ENCODE data around the gene ANKRD12. TPM values are rescaled to one million over a fixed set of nuclear protein-coding genes. Genes with fewer than 3 reads are reported as not detected.

Gene ANKRD12
- total and polyA plus RNA-seq, 2 donors (not counting 1 experiment from before 2014, with no cell fraction given), result 8.0 to 183 TPM

DNA sequence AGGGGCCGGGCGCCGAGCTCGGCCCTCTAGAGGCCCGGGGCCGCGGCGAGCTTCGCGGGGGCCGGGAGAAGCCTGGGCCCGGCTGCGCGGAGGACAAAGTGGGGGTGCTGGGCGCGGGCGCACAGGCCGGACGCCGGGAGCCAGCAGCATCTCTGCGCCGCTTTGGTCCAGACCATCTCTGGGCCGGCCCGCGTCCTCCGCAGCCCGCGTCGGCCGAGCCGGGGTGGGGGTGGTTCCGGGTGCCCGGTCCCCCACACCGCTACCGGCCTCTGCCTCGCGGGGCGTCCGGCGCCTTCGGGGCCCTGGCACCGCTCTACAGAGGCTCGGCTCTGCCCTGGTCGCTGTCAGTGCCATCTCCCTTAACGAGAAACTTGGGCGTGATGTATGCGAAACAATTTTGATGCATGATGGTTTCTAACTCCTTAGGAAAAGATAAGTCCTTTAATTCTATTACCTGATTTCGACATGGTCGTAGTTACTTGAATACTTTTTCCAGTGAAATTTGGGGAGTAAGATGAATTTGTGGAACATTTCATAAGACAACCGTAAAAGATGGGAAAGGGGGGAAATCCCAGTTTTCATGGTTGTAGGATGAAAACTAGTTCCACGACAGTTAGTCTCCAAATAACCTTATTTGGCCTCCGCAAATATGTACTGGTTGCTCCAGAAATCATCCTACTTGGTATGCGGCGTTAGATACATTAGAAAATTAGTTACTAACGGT is 198.6 kb downstream of the ANKRD12 start:
- peaks cover 3% of the 10 kb centered on the region for H3K27me3 Mint-ChIP-seq
- H4K20me1 ChIP-seq (ENCODE audit: control insufficient read depth, insufficient read depth, low read length, poor library complexity, severe bottlenecking), result no peaks in the 10 kb centered on the region
- under 1% methylated on average over 42 of the region's 55 CpGs for WGBS (ENCODE audit: insufficient coverage)
- peaks cover 6 to 19% of the 10 kb centered on the region in 2 donors for H3K4me1 ChIP-seq (ENCODE audit: control insufficient read depth in 2 of 2, insufficient read depth in 2 of 2, low read length in 2 of 2)
- DNase-seq (no peak), ATAC-seq (ENCODE audit: low read depth) (peak; percentile 28)
- no peaks in the 10 kb centered on the region for H3K36me3 ChIP-seq (replicated peaks in 1 of 2; ENCODE audit: control extremely low read depth in 1 of 2, control insufficient read depth in 1 of 2, extremely low read depth in 1 of 2, insufficient read depth in 2 of 2, low read length in 1 of 2)
- TF ChIP-seq EZH2 (IDR thresholded peaks at IDR 0.05; ENCODE audit: borderline replicate concordance, insufficient read depth, low read depth, low read length, poor library complexity, severe bottlenecking), result no peak
- TF ChIP-seq, protein P1, sequence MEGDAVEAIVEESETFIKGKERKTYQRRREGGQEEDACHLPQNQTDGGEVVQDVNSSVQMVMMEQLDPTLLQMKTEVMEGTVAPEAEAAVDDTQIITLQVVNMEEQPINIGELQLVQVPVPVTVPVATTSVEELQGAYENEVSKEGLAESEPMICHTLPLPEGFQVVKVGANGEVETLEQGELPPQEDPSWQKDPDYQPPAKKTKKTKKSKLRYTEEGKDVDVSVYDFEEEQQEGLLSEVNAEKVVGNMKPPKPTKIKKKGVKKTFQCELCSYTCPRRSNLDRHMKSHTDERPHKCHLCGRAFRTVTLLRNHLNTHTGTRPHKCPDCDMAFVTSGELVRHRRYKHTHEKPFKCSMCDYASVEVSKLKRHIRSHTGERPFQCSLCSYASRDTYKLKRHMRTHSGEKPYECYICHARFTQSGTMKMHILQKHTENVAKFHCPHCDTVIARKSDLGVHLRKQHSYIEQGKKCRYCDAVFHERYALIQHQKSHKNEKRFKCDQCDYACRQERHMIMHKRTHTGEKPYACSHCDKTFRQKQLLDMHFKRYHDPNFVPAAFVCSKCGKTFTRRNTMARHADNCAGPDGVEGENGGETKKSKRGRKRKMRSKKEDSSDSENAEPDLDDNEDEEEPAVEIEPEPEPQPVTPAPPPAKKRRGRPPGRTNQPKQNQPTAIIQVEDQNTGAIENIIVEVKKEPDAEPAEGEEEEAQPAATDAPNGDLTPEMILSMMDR (IDR thresholded peaks at IDR 0.05), result peak; percentile 15
- peak overlapping the region; percentile 81 for H3K9ac ChIP-seq (ENCODE audit: low read length)
- peak overlapping the region; percentile 98 for H3K4me2 ChIP-seq (replicated peaks; ENCODE audit: low read depth, low read length, poor library complexity, severe bottlenecking)
- peaks cover 0 to 2% (median 0%) of the 10 kb centered on the region in 4 experiments for H3K27me3 ChIP-seq (replicated peaks in 1 of 4; ENCODE audit: control extremely low read depth in 1 of 4, control insufficient read depth in 3 of 4, insufficient read depth in 4 of 4, low read length in 3 of 4)
- H3K4me3 ChIP-seq (ENCODE audit: control extremely low read depth in 1 of 5, extremely low read depth in 1 of 5, insufficient read depth in 1 of 5, low read depth in 2 of 5, low read length in 4 of 5), result peak overlapping the region; percentile 43 to 88 (median 65)
- POLR2A ChIA-PET, result interaction anchor here (1.8 kb wide), 1 partner anchor 198 kb away, joined by 5 read pairs; the partner anchor contains the start of gene ANKRD12
- peak overlapping the region in 1 of 2 donors; percentile 65 for H3K27ac ChIP-seq (ENCODE audit: low read length in 2 of 2)
- peaks cover 20% of the 10 kb centered on the region for H3K4me1 Mint-ChIP-seq
- H2AFZ ChIP-seq (ENCODE audit: insufficient read depth, low read depth, low read length, poor library complexity, severe bottlenecking), result peak overlapping the region; percentile 98
- H3K9me3 Mint-ChIP-seq (ENCODE audit: insufficient read depth), result no peaks in the 10 kb centered on the region
- intact Hi-C loops (cut with micrococcal nuclease), result loop anchor here (1.0 to 5.0 kb wide), 6 partner anchors 140 to 733 kb away; partner anchors contain the start of genes ANKRD12, MTCL1 and RALBP1
- CTCF ChIA-PET, result interaction anchor here (1.0 to 1.2 kb wide), 3 partner anchors 140 to 261 kb away, joined by 3 to 5 read pairs (median 3); partner anchors contain the start of gene RALBP1
- peaks cover 0 to 11% (median 0%) of the 10 kb centered on the region in 3 donors for H3K9me3 ChIP-seq (ENCODE audit: control extremely low read depth in 1 of 3, control insufficient read depth in 2 of 3, insufficient read depth in 1 of 3, low read length in 2 of 3)
- H3K79me2 ChIP-seq (ENCODE audit: control insufficient read depth, insufficient read depth, low read length), result no peaks in the 10 kb centered on the region
- H3K27ac Mint-ChIP-seq, result peak overlapping the region; percentile 6
- peak overlapping the region; percentile 95 for H3K4me3 Mint-ChIP-seq

Small RNA genes within 50 kb of the gene (small RNA-seq; reads per million reads assigned to genes)
- gene RF00019 (ENCODE audit: insufficient read length, low read depth, low replicate concordance), result not detected

Other genes starting within 250 kb of the ANKRD12 start
- 135 and 137 TPM in 2 replicates for gene NDUFV2, start 34.1 kb upstream of the ANKRD12 start, total RNA-seq
- 44.4 and 59.2 TPM in 2 replicates for gene NDUFV2, start 34.1 kb upstream of the ANKRD12 start, polyA plus RNA-seq
- gene TWSG1, start 198.0 kb downstream of the ANKRD12 start, total RNA-seq, result 5.5 and 6.3 TPM in 2 replicates
- gene TWSG1, start 198.0 kb downstream of the ANKRD12 start, polyA plus RNA-seq, result 1.1 and 2.0 TPM in 2 replicates

All from B cell (primary cell).